Fibroblast of pulmonary artery (primary cell): Measurements from ENCODE around the gene BAHCC1.

Experiments
- DNase-seq: peaks from one replicate; pipeline ENCODE4 v3.0.0-alpha.2; 2010; ENCODE audit warnings: low read depth
- H3K4me3 ChIP-seq: replicated peaks from 2 replicates; pipeline ENCODE4 v1.5.1; 2011; ENCODE audit warnings: low read depth, mild to moderate bottlenecking, control low read depth, low read length, moderate library complexity
- CTCF ChIP-seq: IDR thresholded peaks from 2 replicates; pipeline ENCODE4 v1.5.1; 2011; ENCODE audit warnings: mild to moderate bottlenecking, control low read depth, low read length, inconsistent platforms; ENCODE audit errors: missing control alignments

BAHCC1 gene

GRCh38 chr17:81459864-81460263 lies 64.6 kb downstream of the BAHCC1 start:
- DNase-seq: no peak
- H3K4me3 ChIP-seq: no peak overlapping the region
- TF ChIP-seq CTCF: no peak

GRCh38 chr17:81460856-81461460 lies 65.7 kb downstream of the BAHCC1 start:
- no peak overlapping the region for H3K4me3 ChIP-seq
- TF ChIP-seq CTCF: no peak
- DNase-seq: no peak

GRCh38 chr17:81461607-81462500 lies 66.6 kb downstream of the BAHCC1 start:
- no peak for TF ChIP-seq CTCF
- DNase-seq: no peak
- no peak overlapping the region for H3K4me3 ChIP-seq

GRCh38 chr17:81462506-81463125 lies 67.4 kb downstream of the BAHCC1 start:
- no peak for TF ChIP-seq CTCF
- no peak overlapping the region for H3K4me3 ChIP-seq
- no peak for DNase-seq

GRCh38 chr17:81463506-81463905 lies 68.2 kb downstream of the BAHCC1 start:
- TF ChIP-seq CTCF: no peak
- no peak for DNase-seq
- H3K4me3 ChIP-seq: no peak overlapping the region

GRCh38 chr17:81464586-81464985 lies 69.3 kb downstream of the BAHCC1 start:
- TF ChIP-seq CTCF: no peak
- H3K4me3 ChIP-seq: no peak overlapping the region

More at GRCh38 chr17:81464586-81464985, 69.3 kb downstream of the BAHCC1 start:
- no peak for DNase-seq
